Hair follicle dermal papilla cell (primary cell): Measurements from ENCODE around the gene BHLHE41. TPM values are rescaled to one million over a fixed set of nuclear protein-coding genes. Genes with fewer than 3 reads are reported as not detected.

Experiments
- total RNA-seq: library from RNA; depleted of rRNA; stranded (reverse); fragments of >200 nt; gene quantifications from 2 replicates; pipeline ENCODE4 v1.2.3, GENCODE V29; 2012

BHLHE41 gene
- 8.6 and 9.4 TPM in 2 replicates for total RNA-seq

DNA sequence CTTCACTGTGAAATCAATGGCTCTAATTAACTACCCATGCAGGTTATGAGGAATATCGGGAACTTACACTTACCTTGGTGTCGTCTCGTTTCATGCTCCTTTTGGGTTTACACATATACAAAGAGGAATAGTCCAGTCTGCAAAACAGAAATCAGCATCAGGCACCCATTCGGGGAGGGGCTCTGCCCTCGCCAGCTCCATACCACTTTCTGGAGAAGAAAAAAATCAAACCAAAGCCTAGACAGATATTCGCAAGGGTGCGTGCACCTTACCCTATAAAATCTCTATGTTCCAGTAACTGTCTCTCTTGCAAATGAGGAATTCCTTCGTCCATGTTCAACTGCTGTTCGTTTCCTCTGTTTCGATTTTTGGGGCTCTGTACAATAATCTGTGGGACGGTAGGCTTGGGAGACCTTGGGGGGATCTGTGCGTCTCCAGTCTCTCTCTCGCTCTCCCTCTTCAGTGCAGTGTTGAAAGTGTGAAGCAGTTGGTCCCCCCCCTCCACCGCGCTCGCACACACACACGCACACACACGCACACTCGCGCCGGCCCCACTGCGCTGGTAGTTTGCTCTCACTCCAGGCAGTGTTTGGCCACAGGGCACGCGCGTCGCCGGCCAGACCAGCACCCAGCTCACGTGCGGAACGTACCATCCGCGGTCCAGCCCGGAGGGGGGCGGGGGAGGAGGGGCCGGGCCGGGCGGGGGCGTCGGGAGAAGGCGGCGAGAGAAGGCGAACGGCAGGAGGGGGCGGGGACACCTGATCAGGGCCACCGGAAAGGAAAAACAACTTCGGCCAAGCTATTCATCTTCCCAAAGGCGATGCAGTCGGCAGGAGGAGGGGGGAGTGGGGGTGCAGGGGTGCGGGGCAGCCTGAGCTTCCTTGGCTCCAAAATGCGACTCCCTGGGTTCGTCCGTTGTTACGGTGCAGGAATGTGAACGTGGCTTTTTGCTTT, at the start of gene BHLHE41:
Gene BHLHE41, minus strand, starts transcription at position 592 of the 954 bp plus-strand sequence. Its CDS starts 258 bp downstream, at position 334.

Other genes with a start within 250 kb of the BHLHE41 start
- 194 and 230 TPM in 2 replicates for gene RASSF8, start 166.4 kb downstream of the BHLHE41 start, total RNA-seq
- 17.4 and 22.6 TPM in 2 replicates for gene SSPN, start 70.5 kb upstream of the BHLHE41 start, total RNA-seq